Stimulated activated CD4-positive, alpha-beta T cell treated with anti-CD3 and anti-CD28 coated beads, Interleukin-12 subunit alpha, Interleukin-12 subunit beta, amount 100 ng/mL, for 48 hours (primary cell): ENCODE results near the gene NLRP14.

Source experiments
- DNase-seq, 3 donors: peaks; one replicate each; pipeline ENCODE4 v3.0.0-alpha.2; 2020; ENCODE audit warnings: low read depth in 2 of 3, low spot score in 1 of 3

The NLRP14 gene

DNA sequence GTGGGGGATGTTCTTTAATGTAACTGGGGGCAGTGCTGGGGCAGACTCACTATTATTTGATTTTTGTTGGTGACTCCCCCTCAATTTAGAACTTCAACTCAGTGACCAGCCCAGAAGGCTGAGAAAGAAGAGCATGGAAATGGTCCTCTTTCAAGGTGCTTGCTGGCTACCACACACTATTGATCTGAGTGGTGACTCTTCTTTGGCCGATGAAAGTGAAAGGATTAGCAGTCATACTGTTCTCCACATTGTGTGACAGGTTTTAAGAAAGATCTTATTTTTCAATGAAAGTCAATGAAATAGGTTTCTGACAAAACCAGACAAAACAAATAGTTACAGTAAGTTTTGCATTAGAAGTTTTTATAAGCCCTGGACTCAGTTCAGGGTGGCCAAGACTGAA is 29.9 kb downstream of the NLRP14 start:
- DNase-seq: no peak

DNA sequence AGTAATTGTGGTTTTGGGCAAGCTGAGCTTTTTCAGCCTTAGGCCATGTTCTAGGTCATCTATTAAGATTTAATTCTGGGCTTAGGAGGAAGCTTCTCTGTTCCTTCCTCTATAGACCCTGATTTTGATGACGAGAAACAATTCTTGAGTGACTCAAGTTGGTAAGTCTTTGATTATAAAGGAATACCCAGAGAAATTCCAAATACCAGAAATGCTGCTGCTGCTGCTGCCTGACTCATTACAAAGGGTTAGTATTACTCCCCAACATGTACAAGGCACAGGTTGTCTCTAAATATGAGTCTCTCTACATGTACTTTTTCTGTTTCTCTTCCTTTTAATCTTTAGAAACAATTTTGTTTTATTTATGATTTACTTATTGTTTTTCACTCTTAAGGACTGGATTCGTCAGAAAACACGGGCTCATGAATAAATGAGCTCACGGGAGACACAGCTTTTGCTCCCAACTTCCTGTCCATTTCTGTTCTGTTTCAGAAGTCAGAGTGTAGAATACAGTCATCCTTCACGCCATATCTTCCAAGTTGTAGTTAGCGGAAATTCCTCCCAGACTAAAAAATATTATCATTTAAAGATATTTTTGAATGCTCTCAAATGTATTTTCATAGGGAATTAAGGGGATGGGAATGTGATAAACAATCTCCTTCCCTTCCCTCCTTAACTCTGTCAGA is 36.7 kb downstream of the NLRP14 start:
- DNase-seq: no peak

DNA sequence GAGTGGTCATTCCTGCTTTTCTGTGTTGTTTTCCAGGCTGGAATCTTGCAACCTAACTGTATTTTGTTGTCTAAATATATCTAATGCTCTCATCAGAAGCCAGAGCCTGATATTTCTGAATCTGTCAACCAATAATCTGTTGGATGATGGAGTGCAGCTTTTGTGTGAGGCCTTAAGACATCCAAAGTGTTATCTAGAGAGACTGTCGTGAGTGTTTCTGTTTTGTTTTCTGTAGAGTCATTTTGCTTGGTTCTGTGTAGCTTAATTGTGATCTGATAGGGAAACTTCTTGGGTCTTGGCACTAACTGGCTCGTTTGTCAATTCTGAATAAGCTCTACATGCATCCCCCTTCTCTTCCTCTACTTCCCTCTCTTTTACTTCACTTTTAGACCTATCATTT is 37.4 kb downstream of the NLRP14 start:
- no peak for DNase-seq

DNA sequence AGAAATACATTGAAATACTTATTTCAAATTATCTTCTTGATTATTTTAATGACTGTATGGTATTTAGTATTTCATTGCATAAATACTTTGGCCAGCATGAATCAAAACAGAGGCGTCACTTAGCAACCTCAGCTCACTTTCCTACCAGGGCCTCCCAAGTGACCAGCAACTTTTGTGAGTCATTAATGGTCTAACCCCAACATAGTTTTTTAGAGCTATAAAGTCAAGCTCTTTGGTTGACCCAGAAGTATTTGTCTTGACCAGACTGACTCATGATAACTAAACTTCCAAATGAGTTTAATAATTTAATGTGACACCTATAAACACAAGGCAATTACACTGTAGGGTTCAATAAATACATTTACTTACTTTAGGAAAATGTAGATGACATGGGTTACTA is 40.6 kb downstream of the NLRP14 start:
- DNase-seq: no peak

DNA sequence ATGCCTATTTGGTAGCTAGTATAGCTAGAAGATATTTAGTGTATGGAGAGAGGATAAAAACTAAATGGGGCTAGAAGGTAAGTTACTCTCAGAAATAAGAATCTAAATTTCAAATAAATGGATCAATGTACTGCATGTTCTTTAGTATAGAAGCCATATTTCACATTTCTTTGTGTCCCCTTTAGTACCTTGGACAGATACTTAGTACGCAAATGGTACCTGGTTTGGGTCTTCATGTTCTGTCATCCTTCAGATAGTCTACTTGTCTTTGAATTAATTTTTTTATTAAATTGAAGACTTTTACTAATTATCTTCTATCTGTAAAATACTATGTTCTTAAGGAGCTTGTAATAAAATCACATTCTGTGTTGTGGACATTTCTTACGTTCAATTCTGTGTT is 42.3 kb downstream of the NLRP14 start:
- no peak for DNase-seq

DNA sequence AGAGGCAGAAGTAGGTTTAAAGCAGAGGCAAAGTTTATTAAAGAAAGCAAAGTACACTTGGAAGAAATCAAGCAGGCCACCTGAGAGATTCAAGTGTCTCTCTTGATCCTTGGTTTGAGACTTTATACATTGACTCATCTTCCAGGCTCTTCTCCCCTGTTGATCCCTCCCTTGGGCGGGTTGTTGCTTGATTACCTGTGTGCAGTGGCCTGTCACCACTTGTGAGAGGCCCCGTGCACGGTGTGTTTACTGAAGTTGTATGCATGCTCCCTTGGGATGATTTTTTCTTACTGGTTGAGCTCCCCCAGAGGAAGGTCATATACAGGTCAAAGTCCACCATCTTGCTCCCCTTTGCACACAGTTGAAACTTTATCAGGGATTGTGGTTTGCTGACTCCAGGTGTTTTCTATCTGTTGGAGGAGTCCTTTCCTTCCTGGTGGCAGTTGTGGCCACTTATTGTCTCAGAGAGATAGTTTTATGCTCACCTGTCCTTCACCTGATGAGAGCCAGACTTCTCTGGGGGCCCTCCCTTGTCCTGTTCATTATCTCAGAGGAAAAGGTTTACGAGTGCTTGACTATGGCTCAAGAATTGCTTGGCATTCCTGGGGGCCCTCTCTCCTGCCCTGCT is 52.2 kb downstream of the NLRP14 start:
- DNase-seq: no peak

DNA sequence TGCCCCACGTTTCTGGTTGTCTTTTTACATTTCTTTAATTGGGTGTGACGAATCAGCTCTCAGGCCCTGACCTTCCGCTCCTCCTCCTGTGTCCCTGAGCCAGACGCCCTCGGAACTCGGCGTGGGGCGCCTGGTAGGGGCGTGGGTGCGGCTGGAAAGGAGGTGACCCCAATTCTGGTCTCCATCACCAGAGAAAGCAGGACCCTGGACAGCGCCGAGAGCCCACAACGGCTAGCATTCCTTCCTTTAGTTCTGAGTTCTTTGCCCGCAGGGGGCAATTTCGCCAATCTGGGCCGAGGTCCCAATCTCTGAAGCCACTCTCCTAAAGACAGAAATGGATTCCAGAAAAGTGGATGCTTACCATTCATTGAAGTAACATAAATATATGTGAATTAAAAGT is 56.8 kb downstream of the NLRP14 start:
- no peak for DNase-seq

DNA sequence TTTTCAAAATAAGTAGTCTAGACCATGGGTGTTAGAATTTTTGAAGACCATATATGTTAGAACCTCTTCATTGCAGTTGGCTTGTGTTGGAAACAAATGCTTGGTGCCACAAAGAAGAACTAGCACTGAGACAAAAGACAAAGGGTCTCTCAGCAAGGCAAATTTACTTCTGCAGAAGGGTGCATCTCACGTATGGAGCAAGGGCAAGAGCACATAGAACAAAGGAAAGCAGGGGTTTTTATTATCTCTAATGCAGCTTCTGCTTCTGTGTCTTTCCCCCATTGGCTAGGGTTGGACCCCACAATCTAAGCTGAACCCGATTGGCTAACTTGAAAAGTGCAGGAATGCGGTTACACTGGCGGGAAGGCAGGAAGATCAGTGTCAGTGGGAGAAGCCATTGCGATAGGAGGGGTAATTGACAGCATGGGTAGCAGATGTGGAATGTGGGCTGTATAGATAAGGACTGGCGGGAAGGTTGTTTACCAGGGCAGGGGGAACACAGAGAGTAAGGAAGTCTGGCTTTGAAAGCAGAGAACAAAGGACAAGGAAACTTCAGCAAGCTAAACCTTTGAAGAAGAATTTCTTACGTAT is 59.4 kb downstream of the NLRP14 start:
- no peak for DNase-seq

DNA sequence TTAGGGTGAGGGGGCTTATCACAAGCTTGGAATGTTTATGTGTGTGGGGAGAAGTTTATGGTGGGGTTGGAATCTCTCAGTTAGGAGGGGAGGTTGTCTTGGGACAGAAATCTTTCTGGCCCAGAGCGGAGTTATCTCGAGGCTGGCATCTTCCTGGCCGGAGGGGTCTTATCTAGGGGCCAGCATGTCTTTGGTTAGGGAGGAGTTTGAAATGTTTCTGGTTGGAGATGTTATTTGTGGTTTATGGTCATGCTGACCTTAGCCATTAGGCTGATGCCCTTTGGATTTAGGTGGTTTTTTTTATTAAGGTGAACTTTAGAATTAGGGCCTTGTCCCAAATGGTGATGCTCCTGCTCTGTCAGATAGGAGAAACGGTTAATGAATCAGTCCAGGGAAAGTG is 60.6 kb downstream of the NLRP14 start:
- DNase-seq: no peak

DNA sequence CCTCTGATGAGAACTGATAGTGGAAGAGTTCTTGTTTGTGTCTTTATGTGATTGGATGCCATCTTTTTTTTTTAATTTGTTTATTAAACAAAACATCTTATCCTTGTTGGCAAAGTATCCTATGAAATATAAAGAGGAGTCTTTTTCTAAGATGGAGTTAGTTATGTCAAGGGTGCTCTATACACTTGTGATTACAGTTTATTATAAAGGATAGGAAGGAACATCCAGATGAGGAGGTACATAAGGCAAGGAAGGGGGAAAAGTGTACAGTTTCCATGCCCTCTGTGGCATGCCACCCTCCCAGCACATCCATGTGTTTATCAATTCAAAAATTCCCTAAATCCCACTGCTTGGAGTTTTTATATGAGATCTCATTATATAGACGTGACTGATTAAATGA is 61.2 kb downstream of the NLRP14 start:
- no peak for DNase-seq

DNA sequence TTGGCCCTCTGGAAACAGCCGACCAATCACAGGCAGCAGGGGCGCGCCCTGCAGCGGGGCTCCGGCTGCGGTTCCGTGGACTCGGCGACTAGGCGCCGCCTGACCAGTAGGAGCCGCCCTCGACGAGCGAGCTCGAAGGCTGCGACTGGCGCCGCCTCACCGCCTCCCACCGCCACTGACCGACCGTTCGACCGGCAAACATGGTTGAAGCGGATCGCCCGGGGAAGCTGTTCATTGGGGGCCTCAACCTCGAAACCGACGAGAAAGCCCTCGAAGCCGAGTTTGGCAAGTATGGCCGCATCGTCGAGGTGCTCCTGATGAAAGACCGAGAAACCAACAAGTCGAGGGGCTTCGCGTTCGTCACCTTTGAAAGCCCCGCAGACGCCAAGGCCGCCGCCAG is 68.6 kb downstream of the NLRP14 start, which contains the start of gene RBMXL2:
TSS of gene RBMXL2 (plus strand) at position 78 of the 400 bp plus-strand sequence. CDS start at position 201, 123 bp downstream.
- DNase-seq: no peak

DNA sequence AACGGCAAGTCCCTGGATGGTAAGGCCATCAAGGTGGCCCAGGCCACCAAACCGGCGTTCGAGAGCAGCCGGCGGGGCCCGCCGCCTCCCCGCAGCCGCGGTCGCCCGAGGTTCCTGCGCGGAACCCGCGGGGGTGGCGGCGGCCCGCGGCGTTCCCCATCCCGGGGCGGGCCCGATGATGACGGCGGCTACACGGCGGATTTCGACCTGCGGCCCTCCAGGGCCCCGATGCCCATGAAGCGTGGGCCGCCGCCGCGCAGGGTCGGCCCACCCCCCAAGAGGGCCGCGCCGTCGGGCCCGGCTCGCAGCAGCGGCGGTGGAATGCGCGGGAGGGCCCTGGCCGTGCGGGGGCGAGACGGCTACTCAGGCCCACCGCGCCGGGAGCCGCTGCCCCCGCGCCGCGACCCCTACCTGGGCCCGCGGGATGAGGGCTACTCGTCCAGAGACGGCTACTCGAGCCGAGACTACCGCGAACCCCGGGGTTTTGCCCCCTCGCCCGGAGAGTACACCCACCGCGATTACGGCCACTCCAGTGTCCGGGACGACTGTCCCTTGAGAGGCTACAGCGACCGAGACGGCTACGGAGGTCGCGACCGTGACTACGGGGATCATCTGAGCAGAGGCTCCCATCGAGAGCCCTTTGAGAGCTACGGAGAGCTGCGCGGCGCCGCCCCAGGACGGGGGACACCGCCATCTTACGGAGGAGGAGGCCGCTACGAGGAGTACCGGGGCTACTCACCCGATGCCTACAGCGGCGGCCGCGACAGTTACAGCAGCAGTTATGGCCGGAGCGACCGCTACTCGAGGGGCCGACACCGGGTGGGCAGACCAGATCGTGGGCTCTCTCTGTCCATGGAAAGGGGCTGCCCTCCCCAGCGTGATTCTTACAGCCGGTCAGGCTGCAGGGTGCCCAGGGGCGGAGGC is 69.3 kb downstream of the NLRP14 start:
- no peak for DNase-seq

DNA sequence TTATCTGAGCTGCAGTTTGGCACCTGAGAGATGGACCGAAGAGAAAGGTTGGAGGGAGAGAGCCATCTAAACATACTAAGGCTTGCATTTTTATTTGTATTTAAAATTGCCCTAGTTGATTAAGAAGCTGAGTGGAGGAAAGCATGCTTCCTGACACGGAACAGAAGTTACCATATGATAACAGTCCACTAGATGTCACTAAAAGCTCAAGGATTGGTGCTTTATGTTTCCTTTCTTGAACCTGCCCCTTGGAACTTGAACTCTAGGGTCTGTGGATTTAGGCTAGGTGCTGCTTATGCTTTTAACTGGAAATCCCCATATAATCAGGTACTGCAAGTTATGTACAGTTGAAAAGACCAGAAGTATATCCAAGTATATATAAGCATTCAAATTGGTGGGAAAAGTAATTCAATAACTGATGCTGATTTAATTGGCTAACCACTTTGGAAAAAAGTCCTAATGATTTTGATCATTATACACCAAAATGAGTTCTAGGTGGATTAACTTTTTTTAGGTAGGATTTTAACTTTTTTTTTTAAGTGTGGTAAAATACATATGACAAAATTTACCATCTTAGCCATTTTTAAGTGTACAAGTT is 78.1 kb downstream of the NLRP14 start:
- peak in 1 of 3 donors; percentile 7 for DNase-seq

DNA sequence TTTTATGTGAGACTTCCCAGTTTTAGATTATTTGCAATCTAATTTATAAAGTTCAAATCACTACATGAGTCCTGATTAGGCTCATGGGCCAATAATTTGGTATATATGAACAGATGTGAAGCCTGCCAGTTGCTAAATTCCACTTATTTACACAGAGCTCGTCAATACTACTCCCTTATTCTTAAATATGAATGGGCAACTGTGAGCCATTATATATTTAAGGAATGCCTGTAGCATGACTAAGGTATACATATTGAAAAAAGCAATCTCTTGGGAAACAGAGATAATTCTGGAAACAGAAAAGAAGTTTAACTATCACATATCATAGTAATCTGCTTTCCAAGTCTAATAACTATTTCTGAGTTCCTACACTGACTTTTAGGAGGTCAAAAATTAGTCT is 95.5 kb downstream of the NLRP14 start:
- no peak for DNase-seq

DNA sequence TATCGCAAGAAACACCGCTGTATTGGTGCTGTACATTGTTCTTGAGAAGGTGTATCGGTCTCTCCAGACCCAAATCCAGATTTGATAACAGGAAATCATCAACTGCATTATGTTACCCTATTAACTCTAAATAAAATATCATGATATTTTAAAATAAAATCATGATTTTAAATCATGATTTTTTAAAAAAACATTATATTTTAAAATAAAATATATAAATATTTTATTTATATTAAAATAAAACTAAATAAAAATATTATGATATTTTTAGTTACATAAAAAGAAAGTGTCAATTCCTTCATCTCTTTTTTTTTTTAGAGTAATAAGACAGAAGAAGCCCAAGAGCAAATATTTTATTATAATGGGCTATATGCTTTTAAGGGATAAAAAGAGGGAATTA is 96.1 kb downstream of the NLRP14 start:
- no peak for DNase-seq
